IPS DF 19.7 (cell line): ENCODE results near the gene CCNJL.
"Not testable (repeated sequence)": the region's sequence is repeated elsewhere in the genome, so short reads cannot be mapped to it uniquely, and the experiment has no call there.

Experiments
- DNase-seq: peaks from one replicate; pipeline ENCODE4 v3.0.0-alpha.2; 2013; ENCODE audit warnings: low read depth, low spot score

The CCNJL gene, protein sequence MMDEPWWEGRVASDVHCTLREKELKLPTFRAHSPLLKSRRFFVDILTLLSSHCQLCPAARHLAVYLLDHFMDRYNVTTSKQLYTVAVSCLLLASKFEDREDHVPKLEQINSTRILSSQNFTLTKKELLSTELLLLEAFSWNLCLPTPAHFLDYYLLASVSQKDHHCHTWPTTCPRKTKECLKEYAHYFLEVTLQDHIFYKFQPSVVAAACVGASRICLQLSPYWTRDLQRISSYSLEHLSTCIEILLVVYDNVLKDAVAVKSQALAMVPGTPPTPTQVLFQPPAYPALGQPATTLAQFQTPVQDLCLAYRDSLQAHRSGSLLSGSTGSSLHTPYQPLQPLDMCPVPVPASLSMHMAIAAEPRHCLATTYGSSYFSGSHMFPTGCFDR

GRCh38 chr5:160312134-160312959 is at the start of gene CCNJL:
CCNJL (minus strand) TSS chr5:160312564; CDS start chr5:160311923, 641 bp downstream.
- DNase-seq: no peak

GRCh38 chr5:160361624-160362228 is 49.4 kb upstream of the CCNJL start:
- no peak for DNase-seq

- no peak for DNase-seq
These were observed 47.9 kb upstream of the CCNJL start for GRCh38 chr5:160360310-160360709.

GRCh38 chr5:160359816-160360215 is 47.5 kb upstream of the CCNJL start:
- no peak for DNase-seq

DNA sequence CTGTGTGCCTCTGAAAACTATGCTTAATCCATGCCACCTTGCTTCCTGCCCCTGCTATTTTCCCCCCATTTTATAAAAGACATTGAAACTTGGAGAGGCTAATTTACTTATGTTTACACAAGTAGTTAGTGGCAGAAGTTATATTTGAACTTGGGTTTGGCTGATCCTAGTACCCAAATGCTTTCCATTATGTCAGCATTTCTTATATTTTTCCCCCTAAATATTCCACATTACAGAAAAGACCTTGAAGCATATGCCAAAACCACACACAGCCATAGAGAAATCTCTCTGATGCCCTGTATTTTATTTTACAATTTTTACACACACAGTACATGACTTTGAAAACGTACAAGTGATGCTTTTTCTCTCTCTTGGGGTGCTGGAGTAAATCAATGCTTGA is 46.9 kb upstream of the CCNJL start:
- no peak for DNase-seq

DNA sequence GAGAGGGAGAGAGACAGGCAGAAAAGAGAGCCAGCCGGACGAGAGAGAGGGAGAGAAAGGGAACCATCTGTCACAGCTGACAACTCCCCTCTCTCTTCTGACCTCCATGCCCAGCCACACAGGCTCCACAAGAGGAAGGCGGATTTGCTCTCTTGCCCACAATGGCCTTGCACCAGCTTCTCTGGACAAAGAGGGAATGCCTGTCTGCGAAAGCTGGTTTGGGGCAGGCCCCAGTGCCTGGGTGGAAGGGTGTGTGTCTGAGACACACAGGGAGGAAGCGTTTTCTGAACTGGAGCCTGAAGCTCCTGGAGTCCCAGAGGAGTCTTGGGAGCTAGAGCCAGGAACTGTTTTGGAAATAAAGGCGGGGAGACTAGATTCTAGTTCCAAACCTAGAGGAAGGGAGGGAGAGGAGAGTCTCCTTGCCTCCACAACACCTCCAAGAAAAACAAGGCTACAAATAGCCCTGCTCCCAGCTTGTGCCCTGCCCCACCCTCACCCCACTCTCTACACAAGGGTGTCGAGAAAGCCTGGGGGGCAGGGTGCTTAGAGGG is 45.6 kb upstream of the CCNJL start:
- DNase-seq: no peak

DNA sequence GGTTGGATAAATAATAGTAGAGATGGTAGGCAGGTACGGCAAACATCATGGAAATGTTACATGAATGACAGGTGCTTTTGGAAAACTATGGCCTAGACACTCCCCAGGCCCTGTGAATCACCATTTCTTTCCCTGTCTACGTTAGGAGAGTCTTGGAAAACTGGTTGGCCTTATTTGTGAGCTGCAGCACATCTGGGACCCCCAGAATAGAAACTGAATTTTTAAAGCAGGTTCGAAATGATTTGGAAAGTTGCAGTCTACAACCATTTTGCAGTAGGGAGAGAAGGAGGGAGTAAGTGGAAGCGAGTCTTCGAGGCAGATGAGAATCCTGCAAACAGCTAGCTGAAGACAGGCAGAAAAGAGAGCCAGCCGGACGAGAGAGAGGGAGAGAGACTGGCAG is 45.0 kb upstream of the CCNJL start:
- DNase-seq: no peak

GRCh38 chr5:160356550-160357347 is 44.4 kb upstream of the CCNJL start:
- no peak for DNase-seq

DNA sequence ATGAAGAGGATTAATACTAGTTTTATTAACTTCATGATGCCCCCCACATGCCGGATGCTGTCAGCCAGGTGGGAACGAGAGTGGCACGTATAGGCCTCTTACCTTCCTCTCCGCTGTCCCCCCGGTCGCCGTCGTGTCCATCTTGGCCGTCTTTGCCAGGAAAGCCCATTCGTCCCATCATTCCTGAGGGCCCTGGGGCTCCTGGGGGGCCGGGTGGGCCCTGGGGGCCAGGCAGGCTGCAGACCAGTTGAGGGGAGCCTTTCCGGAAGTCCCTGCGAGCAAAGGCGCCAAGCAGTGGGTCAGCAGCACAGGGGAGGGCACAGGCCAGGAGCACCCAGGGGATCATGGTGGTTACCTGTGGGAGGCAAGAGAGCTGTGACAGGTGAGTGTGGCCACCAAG is 42.3 kb upstream of the CCNJL start:
- DNase-seq: no peak

DNA sequence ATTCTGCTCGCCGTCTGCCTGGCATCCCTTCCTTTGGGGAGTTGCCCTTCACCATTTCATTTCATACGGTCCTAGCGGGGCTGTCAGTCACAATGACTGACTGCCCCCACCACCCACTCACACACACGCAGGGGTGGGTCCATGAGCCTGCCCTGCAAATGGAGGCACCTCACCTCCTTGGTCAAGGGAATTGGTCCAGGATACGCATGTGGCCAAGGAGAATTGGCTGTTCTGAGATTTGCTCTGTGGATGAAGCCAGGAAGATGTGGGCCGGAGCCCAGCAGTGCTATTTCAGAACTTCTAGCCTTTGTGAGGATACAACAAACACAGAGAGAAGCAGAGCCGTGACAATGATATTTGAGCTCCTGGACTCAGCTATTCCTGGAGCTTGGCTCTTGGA is 41.0 kb upstream of the CCNJL start:
- no peak for DNase-seq

GRCh38 chr5:160352308-160352707 is 39.9 kb upstream of the CCNJL start:
- no peak for DNase-seq

DNA sequence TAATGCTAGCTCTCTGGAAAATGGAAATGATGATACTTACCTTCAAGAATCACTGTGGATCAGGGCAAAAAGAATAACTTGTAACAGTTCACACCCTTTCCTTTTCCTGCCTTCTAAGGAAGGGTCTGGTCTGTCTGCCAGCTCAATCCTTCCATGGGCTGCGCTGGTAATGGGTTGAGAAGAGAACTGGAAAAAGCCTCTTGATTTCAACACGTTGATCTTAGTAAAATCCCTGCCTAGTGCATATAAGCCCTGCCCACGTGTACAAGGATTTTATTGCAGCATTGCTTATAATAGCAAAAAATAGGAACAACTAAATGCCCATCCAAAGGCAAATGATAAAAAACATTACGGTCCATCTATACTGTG is 37.6 kb upstream of the CCNJL start:
- DNase-seq: no peak

- DNase-seq: no peak
These were observed 37.0 kb upstream of the CCNJL start for GRCh38 chr5:160349249-160349934.

DNA sequence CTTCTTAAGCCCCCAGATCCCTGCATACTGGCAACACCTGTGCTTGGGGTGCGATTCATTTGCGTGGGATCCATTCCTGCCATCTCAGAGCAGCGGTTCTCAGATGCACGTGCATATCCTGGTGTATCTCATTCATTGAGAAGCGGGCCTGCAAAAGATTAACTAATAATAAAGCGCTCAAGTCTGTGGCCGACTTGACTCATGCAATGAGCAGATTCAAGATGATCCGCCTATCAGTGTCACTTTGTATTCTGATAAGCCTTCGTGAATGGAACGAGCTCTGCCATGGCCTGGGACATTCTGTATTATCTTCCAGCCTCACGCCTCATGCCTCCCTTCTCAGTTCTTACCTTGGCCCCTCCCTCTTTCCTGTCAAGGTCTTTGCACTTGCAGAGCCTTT is 35.7 kb upstream of the CCNJL start:
- DNase-seq: no peak

DNA sequence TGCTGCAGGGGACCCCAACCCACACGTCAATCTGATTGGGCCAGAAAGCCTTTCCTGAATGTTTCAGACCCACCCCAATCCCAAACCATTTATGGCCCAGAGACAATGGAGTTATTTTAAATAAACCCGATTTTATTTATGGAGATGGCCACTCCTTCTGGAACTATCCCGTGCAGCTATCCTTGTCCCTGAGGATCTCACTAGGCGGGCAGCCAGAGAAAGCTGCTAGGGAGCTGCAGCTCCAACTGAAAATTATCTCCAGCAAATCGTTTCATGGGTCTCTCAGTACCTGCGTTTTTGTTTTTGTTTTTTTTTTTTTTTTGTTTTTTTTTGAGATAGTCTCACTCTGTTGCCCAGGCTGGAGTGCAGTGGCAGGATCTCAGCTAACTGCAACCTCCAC is 35.1 kb upstream of the CCNJL start:
- DNase-seq: no peak

DNA sequence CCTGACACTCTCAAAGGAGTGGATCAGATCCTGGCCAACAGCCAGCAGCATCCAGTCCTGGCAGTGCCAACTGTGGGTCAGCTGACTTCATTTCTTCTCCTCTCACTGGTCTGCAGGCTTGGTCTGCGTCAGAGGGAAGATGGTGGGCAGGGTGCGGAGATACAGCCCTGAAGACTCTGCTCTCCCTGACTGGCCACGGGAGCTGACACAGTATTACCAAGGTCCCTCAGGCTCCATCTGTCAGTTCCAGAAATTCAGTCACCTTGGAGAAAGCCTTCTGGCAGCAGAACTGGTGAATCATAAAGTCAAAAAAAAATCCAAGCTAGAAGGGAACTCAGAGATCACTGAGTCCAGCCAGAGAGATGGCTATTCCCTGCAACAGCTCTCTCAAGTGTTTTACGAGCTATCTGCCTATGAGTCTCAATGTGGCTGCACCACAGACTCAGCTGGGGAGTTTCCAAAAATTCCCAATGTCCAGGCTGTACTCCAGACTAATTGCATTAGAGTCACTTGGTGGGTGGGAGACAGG is 30.1 kb upstream of the CCNJL start:
- DNase-seq: no peak

DNA sequence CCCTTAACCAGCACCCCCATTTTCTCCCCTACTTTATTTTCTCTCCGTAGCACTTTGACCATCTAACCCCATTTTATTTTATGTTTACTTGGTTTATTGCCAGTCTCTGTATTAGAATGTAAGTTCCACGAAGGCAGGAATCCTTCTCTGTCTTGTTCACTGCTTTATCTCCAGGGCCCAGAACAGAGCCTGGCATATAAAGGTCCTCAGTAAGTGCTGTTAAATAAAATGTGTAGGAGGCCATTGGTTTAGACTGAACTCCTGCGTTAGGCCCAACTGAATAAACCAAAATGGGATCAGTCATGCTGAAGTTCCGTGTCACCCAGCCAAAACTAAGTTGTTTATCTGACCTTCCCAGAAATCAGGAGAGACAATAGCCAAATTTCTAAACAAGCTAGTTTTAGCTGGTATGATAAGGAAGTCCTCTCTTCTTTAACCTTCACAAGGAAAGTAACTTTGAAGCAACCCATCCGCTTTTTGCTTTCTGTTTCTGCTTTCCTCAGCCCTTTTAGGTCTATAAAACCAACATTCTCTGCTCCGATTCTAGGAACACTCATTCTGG is 29.0 kb upstream of the CCNJL start:
- no peak for DNase-seq

DNA sequence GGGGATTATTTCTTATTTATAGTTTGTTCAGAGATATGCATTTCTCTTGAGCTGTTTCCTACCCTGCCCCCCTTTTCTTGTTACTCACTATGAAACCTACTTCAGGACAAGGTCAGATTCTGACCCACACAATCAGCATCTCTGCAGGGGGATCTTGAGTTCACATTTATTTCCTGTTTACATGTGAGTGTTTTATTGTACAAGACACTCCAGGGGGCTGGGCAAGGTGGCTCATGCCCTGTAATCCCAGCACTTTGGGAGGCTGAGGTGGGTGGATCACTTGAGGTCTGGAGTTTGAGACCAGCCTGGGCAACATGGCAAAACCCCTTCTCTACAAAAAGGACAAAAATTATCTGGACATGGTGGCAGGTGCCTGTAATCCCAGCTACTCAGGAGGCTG is 28.1 kb upstream of the CCNJL start:
- DNase-seq: not testable (repeated sequence)

- no peak for DNase-seq
These were observed 27.2 kb upstream of the CCNJL start for GRCh38 chr5:160339406-160340130.

- DNase-seq: not testable (repeated sequence)
These were observed 22.4 kb upstream of the CCNJL start for GRCh38 chr5:160334716-160335115.
